ENCODE data around the gene CCDC192. TPM values are rescaled to one million over a fixed set of nuclear protein-coding genes. Genes with fewer than 3 reads are reported as not detected.

The CCDC192 gene
- total RNA-seq, 1 experiment from 2014 or later: 0.52 TPM

DNA sequence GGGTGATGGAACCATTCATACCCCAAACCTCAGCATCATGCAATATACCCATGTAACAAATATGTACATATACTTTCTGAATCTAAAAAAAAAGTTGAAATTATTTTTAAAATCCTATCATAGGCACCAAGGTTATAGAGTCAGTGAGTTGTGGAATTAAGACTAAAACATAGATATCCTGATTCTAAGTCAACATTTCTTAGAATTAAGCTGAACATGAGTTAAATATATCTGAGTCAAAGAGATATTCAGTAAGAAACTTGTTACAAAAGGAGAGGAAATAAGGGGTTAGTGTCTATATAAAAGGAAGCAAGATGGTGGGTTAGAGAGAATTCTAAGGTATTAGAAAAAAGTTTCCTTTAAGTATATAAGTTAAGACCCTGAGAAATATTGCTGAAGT lies 89.9 kb downstream of the CCDC192 start (continued):
- TF ChIP-seq, protein P1, sequence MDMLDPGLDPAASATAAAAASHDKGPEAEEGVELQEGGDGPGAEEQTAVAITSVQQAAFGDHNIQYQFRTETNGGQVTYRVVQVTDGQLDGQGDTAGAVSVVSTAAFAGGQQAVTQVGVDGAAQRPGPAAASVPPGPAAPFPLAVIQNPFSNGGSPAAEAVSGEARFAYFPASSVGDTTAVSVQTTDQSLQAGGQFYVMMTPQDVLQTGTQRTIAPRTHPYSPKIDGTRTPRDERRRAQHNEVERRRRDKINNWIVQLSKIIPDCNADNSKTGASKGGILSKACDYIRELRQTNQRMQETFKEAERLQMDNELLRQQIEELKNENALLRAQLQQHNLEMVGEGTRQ (CRISPR knock-in tag; IDR thresholded peaks at IDR 0.05): no peak
- TF ChIP-seq ATF3 (CRISPR knock-in tag; conservative IDR thresholded peaks at IDR 0.05): no peak

- H3K4me3 Mint-ChIP-seq: no peak overlapping the region
- DNase-seq (ENCODE audit: low spot score): no peak
- ChIA-PET POLR2A (interaction anchor here (0.9 kb wide), 1 partner anchor 91 kb away, joined by 3 read pairs; no protein-coding TSS in a partner anchor), CTCF (no interaction called here)
- H3K27ac Mint-ChIP-seq: no peak overlapping the region
- no peaks in the 10 kb centered on the region for H3K4me1 Mint-ChIP-seq
- H3K36me3 Mint-ChIP-seq: 0 out of 2 replicates have a peak, but pooled peaks cover 3% of the 10 kb centered on the region
- H3K9me3 Mint-ChIP-seq: peaks cover 17% of the 10 kb centered on the region
- no peaks in the 10 kb centered on the region for H3K27me3 Mint-ChIP-seq (ENCODE audit: low read depth)
- no peak for ATAC-seq
- TF ChIP-seq ATF3 (CRISPR knock-in tag; conservative IDR thresholded peaks at IDR 0.05) (no peak), ZNF425 (CRISPR knock-in tag; conservative IDR thresholded peaks at IDR 0.05) (no peak), JUN (CRISPR knock-in tag; IDR thresholded peaks at IDR 0.05) (no peak), GABPB1 (CRISPR knock-in tag; IDR thresholded peaks at IDR 0.05) (no peak), RORB (CRISPR knock-in tag; IDR thresholded peaks at IDR 0.05) (no peak), FOXK1 (CRISPR knock-in tag; IDR thresholded peaks at IDR 0.05) (no peak), AFF4 (CRISPR knock-in tag; IDR thresholded peaks at IDR 0.05; ENCODE audit: borderline replicate concordance) (no peak), KAT7 (CRISPR knock-in tag; IDR thresholded peaks at IDR 0.05; ENCODE audit: borderline replicate concordance) (no peak), ATF2 (CRISPR knock-in tag; IDR thresholded peaks at IDR 0.05; ENCODE audit: borderline replicate concordance, low read depth) (no peak), ZNF232 (CRISPR knock-in tag; IDR thresholded peaks at IDR 0.05) (no peak), ZMAT4 (CRISPR knock-in tag; IDR thresholded peaks at IDR 0.05) (no peak), MXD4 (CRISPR knock-in tag; IDR thresholded peaks at IDR 0.05; ENCODE audit: borderline replicate concordance) (no peak)
- TF ChIP-seq, protein P1 (CRISPR knock-in tag; IDR thresholded peaks at IDR 0.05): no peak
- TF ChIP-seq, protein P2, sequence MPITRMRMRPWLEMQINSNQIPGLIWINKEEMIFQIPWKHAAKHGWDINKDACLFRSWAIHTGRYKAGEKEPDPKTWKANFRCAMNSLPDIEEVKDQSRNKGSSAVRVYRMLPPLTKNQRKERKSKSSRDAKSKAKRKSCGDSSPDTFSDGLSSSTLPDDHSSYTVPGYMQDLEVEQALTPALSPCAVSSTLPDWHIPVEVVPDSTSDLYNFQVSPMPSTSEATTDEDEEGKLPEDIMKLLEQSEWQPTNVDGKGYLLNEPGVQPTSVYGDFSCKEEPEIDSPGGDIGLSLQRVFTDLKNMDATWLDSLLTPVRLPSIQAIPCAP (CRISPR knock-in tag; IDR thresholded peaks at IDR 0.05): no peak
- TF ChIP-seq, protein P3, sequence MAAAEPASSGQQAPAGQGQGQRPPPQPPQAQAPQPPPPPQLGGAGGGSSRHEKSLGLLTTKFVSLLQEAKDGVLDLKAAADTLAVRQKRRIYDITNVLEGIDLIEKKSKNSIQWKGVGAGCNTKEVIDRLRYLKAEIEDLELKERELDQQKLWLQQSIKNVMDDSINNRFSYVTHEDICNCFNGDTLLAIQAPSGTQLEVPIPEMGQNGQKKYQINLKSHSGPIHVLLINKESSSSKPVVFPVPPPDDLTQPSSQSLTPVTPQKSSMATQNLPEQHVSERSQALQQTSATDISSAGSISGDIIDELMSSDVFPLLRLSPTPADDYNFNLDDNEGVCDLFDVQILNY (CRISPR knock-in tag; IDR thresholded peaks at IDR 0.05): no peak
- TF ChIP-seq, protein P4, sequence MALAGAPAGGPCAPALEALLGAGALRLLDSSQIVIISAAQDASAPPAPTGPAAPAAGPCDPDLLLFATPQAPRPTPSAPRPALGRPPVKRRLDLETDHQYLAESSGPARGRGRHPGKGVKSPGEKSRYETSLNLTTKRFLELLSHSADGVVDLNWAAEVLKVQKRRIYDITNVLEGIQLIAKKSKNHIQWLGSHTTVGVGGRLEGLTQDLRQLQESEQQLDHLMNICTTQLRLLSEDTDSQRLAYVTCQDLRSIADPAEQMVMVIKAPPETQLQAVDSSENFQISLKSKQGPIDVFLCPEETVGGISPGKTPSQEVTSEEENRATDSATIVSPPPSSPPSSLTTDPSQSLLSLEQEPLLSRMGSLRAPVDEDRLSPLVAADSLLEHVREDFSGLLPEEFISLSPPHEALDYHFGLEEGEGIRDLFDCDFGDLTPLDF (CRISPR knock-in tag; IDR thresholded peaks at IDR 0.05): no peak
- TF ChIP-seq, protein P5, sequence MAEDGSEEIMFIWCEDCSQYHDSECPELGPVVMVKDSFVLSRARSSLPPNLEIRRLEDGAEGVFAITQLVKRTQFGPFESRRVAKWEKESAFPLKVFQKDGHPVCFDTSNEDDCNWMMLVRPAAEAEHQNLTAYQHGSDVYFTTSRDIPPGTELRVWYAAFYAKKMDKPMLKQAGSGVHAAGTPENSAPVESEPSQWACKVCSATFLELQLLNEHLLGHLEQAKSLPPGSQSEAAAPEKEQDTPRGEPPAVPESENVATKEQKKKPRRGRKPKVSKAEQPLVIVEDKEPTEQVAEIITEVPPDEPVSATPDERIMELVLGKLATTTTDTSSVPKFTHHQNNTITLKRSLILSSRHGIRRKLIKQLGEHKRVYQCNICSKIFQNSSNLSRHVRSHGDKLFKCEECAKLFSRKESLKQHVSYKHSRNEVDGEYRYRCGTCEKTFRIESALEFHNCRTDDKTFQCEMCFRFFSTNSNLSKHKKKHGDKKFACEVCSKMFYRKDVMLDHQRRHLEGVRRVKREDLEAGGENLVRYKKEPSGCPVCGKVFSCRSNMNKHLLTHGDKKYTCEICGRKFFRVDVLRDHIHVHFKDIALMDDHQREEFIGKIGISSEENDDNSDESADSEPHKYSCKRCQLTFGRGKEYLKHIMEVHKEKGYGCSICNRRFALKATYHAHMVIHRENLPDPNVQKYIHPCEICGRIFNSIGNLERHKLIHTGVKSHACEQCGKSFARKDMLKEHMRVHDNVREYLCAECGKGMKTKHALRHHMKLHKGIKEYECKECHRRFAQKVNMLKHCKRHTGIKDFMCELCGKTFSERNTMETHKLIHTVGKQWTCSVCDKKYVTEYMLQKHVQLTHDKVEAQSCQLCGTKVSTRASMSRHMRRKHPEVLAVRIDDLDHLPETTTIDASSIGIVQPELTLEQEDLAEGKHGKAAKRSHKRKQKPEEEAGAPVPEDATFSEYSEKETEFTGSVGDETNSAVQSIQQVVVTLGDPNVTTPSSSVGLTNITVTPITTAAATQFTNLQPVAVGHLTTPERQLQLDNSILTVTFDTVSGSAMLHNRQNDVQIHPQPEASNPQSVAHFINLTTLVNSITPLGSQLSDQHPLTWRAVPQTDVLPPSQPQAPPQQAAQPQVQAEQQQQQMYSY (CRISPR knock-in tag; IDR thresholded peaks at IDR 0.05): no peak
These were observed 90.7 kb downstream of the CCDC192 start for GRCh38 chr5:127793879-127794278.

Data from WTC11 (cell line).